ENCODE data around the gene NCK2.
"Not testable (repeated sequence)": the region's sequence is repeated elsewhere in the genome, so short reads cannot be mapped to it uniquely, and the experiment has no call there.

Gene NCK2

DNA sequence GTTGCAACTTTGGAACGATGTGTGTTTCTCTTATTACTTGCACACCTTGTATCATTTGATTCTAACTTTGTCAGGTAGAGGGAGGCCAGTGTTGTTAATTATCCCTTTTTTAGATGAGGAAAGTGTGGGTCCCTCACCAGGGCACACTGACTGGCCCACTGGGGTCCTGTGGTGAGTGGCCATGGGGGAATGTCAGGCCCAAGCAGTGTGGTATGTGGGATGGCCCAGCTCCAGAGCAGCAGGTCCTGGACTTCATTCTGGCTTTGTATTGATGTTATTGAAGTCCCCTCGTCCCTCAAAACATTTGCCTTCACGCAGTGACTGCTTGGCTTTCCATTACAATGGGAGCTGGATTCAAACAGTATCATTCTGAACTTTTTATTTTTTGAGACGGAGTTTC, 11.7 kb downstream of the NCK2 start:
- ATAC-seq (no peak), DNase-seq (no peak)

DNA sequence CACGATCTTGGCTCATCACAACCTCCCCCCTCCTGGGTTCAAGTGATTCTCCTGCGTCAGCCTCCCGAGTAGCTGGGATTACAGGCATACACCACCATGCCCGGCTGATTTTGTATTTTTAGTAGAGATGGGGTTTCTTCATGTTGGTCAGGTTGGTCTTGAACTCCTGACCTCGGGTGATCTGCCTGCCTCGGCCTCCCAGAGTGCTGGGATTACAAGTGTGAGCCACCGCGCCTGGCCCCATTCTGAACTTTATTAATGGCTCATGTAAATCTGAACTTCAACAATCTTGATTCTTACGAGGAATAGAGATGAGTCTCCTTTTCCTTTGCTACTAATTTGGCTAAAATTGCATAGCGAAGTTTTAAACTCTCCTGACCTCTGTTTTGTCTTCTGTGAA, 12.2 kb downstream of the NCK2 start:
- DNase-seq: not testable (repeated sequence)
- ATAC-seq: peak; percentile 16

DNA sequence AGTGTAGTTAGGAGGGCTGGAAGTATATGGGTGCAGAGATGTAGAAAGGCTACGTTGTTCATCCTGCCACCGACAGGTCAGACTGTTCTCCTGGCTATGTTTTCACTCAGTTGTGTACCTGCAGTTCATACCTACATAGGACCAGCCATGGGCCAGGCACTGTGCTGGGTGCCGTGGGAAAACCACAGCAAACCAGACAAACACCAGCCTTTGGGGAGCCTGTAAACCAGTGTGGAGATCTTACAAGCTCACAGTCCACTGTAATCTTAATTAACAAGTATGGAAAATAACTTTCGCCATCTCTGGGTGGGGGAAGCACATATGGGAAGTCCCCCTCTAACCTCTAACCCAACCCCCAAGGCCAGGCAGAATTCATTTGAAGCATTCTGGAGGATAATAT, 12.7 kb downstream of the NCK2 start:
- DNase-seq (no peak), ATAC-seq (peak; percentile 17)

DNA sequence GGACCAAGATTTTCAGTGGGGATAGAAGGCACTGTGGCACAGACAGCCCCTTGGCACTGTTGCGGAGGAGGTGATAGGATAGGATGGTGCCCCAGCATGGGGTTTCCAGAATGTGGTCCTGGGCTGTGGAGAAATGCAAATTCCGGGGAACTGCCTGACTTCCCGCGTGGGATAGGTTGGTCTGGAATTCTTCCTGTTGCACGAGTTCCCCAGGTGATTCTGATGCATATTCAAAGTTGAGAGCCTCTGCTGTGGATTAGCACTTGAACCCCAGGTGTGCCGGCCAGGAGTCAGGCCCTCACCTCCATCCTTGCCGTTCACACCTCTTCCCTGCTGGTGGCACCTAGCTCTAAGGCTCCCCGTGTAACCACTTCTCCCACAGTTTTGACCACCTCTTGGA, 15.5 kb downstream of the NCK2 start:
- DNase-seq: no peak
- ATAC-seq: no peak

DNA sequence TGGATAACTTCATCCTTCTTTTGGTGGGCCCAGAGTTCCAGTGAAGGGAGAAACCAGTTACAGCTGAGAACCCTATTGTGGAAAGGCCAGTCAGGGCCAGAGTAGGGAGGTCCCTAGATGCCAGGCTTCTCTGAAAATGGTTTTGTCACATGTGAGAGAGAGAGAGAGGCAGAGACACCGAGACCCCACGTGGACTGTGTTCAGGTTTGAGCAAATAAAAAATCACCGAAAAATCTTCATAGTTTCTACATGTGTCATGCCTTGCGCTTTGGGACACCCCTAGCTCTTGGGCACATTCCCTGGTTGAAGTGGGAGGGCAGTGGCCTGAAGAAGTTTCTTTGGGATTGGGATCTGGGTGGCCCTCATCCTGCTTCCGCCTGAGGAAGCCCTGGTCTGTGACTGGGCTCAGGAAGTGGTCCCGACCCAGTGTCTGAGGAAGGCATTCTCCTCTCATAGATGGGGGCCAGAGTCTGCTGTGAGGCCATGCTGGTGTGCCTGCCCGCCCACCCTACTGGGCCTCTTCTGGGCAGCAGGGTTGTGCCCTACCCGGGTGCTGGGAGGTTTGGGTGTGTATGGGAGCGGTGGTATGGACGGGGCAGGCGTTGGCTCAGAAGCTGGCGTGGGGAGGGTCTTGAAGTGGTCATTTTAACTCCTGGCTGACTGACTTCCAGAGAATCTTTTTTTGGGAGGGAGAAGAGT, 16.1 kb downstream of the NCK2 start:
- DNase-seq (no peak), ATAC-seq (no peak)

DNA sequence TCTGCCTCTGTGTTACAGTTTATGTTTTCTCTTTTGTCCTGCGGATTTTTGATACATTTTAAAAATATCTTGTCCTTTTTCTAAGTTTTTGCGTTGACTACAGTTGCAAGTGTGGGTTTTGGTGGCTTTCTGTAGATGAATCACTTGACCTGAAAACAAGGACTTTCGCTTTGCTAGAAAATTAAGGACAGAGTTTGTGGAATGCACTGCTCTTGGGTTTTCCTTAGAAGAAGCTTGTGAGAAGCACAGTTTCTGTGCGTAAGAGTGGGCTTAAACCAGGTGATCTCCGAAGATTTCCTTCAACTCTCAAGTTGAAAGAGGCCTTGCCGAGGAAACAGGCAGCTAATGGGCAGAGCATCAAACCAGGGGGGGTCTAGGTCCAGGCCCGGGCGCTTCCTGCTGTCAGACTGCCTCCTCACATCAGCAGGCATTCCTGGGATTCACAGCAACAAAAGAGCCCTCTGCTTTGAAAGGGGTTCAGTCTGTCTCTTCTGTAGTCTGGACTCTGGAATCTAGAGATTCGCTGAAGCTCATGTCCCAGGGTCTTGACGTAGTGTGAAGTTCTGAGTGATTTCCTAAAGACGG, 17.3 kb downstream of the NCK2 start:
- DNase-seq: no peak
- no peak for ATAC-seq

DNA sequence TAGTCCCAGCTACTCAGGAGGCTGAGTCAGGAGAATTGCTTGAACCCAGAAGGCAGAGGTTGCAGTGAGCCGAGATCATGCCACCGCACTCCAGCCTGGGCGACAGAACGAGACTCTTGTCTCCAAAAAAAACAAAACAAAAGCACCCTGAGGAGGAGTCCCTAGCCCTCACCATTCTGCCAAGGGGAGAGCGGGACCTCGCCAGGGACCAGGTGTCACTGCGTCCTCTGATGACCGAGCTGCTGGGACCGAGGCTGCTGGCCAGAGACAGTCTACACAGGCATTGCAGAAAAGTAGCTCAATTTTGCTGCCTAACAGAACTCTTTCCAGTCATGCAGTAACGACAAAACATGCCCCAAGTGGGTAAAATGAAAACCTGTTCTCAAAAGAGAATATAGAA, 18.4 kb downstream of the NCK2 start:
- ATAC-seq: no peak
- DNase-seq: no peak

DNA sequence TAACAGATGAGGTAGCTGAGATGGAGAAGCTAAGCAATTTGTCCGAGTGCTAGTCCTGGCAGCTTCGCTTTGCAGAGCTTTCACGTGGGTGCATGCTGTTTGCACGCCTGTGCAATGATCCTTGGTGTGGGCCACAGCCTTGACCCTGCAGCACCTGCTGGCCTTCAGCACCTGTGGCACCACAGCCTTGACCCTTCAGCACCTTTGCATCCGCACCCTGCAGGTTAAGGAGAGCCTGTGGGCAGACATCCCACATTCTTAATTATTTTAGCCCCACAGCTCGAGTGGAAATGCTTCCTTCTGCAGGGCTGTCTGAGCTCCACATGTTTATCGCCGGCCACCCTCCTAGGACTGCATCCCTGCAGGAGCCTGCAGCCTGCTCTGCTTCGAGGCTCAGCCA, 19.3 kb downstream of the NCK2 start:
- ATAC-seq (no peak), DNase-seq (no peak)

DNA sequence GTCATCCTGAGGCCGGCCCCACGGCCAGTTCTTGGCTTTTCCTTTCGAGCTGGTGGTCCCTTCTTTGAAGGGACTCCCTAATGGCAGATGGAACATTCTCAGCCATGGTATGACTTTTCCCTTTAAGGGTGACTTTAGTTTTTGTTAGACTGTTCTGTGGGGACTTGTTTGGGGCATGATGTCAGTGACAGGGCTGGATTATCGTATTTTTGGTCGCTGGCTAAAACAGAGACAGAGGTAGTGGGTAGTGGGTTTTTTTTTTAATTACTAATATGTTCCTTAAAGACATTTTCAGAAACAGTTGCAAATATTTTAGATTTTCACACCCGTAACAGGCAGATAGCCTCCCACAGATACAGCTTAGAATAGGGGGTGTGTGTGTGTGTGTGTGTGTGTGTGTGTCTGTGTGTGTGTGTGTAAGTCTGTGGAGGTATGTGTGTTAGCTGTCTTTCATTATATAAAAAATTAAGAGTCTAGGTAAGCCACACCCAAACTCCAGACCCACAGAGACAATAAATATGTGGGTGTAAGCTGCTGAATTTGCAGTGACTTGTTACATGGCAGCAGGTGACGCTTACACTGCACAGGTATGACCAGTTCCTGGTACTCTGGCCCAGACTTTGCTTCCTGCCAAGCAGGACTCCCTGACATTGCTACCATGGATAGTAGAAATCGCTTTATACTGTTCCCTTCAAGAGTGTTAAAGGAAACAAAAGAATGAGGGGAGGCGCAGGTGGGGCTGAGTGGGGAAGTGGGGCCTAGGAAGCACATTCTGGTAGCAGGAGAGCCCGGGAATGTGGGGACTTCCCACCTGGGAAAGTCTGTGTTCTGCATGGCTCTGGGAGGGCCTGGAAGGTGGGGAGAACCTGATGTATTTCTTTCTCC, 20.9 kb downstream of the NCK2 start:
- DNase-seq: no peak
- peak; percentile 42 for ATAC-seq

DNA sequence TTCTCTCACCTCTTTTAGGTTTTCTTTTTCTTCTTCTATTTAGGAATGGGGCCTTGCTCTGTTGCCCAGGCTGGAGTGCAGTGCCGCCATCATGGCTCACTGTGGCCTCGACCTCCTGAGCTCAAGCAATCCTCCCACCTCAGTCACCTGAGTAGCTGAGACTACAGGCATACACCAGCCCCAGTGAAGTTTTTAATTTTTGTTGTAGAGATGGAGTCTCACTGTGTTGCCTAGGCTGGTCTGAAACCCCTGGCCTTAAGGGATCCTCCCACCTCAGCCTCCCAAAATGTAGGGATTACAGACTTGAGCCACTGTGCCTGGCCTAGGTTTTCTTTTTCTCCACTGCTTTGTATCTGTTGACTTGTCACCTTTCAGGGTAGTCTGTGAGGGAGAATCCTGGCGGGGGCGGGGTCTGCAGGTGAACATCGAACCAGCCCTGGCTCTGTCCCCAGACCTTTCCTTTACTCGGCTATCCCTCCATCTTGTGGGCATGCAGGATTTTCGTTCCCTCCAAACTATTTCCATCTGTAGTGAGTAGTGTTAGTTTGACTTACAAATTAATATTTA, 21.7 kb downstream of the NCK2 start:
- DNase-seq: no peak

DNA sequence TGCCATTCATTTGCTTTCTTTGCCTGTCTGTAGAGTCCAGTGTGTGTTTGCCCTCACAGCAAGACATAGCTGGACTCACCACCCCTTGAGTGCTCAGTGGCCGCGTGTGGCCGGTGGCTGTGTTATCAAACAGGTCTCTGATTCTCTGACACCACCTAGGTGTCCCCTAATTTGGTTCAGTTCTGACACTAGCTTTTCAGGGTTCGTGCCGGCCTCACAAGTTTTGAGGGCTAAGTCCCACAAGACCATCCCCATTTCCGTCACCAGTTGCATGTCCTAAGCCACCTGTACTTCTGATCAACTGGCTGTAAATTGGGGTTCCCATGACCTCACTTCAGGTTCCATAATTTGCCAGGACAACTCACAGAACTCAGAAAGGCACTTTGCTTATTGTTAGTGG, 23.5 kb downstream of the NCK2 start:
- DNase-seq: no peak
- no peak for ATAC-seq

More for the DNA sequence above, 21.7 kb downstream of the NCK2 start:
- no peak for ATAC-seq

DNA sequence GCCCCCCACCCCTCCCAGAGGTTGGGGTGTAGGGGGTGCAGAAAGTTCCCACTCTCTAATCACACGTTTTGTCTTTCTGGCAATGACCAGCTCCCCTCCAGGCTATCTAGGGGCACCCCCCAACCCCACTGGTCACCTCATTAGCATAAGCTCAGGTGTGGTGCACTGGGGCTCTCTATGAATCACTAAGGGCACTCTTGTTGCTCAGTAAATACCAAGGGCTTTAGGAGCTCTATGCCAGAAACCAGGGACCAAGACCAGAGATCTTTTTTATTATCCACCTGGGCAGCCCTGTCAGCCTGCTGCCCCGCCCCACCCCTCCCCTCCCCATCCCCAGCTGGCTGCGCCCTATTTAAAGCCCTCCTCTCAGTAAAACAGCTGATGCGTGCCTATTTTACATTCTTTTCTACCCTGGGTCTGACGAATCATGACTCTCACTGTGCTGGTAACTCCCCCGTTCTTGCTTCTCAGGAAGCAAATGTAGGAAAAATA, 24.3 kb downstream of the NCK2 start:
- ATAC-seq (peak; percentile 67), DNase-seq (peak; percentile 23)

DNA sequence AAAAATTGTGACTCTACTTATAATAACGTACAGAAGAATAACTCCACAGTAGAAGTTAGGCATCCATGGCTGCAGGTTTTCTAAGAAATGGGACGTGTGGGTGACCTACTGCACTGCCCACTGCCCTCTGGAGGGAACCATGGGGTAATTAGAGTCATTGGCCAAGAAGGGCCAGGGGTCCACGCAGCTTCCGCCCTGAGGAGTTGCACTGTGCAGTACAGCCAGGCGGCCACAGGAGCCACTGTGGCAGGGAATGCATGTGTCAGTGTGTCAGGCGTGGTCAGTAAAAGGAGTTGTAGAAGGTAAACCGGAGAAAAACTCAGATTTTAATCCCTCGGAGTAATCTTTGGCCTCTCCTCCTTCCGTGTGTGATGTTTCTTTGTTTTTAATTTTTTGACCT, 24.8 kb downstream of the NCK2 start:
- no peak for DNase-seq

DNA sequence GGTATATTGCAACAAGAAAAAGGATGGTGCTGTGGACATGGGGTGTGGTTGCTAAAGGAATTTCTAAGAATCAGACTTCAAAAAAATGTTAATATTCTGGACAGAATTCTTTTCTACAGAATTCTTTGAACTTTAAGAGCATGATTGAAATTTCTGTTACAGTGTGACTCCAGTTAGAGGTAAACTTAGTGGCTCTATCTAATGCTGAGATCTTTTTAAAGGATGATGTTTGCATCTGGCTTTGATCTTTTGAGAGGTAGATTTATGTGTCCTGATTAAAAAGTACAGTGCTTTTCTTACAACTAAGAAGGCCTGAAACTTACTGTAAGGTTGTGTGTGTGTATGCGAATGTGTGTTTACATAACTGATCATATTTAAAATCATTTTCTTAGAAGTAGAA, 25.4 kb downstream of the NCK2 start:
- ATAC-seq: no peak
- no peak for DNase-seq

More for the DNA sequence above, 24.8 kb downstream of the NCK2 start:
- peak; percentile 41 for ATAC-seq

DNA sequence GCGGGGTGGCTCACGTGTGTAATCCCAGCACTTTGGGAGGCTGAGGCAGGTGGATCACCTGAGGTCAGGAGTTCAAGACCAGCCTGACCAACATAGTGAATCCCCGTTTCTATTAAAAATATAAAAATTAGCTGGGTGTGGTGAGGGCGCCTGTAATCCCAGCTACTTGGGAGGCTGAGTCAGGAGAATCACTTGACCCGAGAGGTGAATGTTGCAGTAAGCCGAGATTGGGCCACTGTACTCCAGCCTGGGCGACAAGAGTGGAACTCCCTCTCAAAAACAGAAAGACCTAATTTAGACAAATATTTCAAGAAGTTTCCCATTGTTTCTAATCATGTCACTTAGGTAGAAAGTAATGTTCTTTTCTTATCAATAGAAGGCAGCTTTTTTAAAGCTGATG, 26.6 kb downstream of the NCK2 start:
- ATAC-seq: not testable (repeated sequence)

DNA sequence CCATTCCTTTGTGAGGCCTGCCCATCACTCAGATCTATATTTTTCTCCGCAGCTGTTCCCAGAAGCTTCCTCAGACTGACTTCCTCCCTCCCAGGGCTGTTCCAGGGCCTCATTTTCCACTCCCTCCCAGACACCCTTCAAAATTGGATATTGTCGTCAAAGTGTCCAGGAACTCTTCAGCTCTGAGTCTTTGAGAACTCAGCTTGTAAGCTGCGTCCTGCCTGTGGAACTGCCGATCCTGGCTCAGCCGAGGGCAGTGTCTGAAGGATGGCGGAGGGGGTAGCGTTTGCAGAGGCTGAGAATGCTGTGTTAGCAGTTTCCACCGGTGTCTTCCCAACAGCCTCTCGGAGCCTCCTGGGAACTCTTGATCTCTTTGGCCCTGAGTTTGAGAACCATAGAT, 27.1 kb downstream of the NCK2 start:
- no peak for ATAC-seq
- no peak for DNase-seq

More for the DNA sequence above, 26.6 kb downstream of the NCK2 start:
- peak; percentile 2 for DNase-seq

DNA sequence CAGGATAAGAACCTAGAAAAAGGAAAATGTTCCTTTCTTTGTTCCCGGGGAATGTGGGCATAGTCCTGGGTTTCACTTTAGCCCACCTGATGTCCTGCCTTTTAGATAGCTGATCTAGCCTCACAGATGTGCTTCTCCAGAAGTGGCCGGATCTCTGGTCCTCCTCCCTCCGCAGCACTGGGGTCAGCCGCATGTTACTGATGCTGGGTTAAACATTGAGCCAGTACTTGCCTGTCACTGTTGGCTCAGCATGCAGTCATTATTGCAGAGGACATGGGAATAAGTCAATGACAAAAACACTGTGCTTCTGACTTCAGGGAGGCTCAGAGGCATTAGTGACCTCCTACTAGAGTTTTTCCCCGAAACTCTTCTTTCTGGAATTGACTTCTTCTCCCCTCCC, 27.6 kb downstream of the NCK2 start:
- DNase-seq: no peak
- ATAC-seq: no peak

DNA sequence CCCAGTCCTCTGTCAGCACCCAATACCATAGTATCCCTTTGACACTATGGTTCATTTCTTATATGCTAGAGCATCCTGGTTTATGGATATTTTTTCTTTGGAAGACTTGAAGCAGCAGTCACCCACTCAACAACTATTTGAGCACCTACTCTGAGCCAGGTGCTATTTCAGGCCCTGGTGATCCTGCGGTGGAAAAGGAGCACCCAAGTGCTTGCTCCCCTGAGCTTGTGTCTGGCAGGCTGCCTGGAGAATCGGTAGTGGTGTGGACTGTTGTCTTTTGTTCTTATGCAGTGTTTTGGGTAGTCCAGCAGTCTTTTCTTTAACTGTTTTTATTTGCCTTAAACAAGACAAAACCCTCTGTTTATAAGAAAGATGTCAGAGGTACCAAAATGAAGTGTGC, 28.9 kb downstream of the NCK2 start:
- ATAC-seq (no peak), DNase-seq (no peak)

DNA sequence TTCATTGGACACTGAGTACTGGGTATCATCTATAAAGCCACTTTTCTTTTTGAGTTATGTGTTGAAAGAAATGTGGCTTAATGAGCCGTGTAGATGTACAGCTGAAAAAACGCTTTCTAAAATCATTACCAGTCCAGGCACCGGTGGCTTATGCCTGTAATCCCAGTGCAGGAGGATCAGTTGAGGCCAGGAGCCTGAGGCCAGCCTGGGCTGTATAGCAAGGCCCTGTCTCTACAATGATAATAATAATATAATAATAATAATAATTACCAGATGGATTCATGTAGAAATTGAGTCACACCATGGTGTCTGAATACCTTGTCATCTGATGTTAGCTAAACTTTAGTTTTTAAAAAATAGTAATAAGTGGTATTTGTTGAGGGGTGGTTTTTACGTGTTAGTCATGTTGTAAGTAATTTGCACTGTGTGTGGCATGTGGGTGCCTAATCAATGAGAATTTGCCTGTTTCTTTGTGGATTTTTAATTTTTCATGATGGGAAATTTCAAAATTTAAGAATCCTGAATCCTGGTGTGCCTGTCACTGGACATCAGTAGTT, 30.1 kb downstream of the NCK2 start:
- no peak for DNase-seq
- ATAC-seq: no peak

DNA sequence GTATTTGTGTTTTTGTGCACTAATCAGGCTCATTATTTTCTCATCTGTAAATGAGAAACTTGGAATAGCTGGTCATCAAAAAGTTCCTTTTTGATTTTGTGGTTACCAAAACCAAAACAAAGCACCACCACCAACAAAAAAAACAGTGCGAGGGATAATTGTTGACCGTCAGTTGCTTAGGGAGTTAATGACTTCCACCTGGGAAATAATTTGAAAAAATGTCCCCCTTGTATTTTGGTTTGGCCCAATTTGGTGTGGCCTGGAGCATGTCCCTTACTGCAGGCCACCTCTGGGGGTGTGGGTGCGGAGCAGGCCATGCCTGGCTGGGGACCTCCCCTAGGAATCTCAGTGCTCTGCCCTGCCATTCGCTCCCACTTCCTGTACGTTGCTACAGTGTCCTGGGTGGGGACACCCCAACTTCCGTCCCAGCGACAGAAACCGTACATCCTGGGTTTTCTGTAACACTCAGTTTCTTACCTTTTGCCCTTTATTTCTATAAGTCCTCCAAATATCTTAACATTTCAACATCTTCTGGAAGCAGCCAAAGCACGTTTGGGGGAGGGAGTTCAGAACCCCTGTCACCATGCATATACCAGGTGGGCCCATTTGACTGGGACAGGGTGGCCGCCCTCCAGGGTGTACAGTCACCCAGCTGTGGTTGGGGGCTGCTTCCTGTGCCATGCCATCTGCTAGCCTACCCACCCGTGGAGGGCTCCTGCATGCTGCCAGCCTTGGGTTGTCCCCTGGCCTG, 31.3 kb downstream of the NCK2 start:
- DNase-seq (peak; percentile 65), ATAC-seq (peak; percentile 77)

DNA sequence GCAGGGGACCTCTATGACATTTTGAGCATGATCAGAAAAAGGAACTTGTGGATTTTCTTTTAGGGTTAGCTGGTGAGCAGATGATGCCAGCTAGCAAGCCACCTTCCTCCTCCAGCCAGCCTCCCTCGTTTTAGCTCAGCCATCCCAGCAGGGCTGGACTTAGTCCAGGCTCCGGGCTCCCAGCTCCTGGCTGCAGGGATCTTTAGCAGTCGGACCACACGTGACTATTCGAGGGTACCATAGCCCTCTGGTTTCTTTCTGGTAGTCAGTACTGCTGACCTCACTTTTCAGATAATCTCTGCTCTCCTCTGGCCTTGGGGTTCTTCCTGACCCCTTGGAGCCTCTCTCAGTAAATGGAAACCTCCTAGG, 31.8 kb downstream of the NCK2 start:
- ATAC-seq (no peak), DNase-seq (no peak)

DNA sequence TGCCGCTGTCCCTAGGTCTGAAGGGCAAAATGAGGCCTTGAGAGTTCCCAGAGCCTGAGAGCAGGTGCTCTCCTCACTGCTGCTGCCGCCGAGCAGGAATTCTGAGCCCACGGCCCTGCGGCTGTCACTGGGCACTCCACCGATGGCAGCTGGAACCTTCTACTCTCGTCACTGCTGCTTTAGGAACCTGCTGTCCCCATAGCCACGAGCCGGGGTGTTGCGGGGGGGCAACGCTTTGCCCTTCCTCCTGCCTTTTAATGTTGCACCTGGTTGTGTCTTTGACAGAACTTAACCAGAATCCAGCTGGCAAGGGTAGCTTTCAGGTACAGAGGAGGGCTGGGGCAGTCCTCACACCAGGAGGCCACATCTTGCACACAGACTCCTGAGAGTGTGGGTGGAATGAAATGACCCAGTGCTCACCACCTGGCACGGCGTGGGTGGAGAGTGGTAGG, 32.3 kb downstream of the NCK2 start:
- DNase-seq (no peak), ATAC-seq (no peak)
